BE2C (cell line): ENCODE results near the gene ZNF280C.

ENCODE experiments used
- DNase-seq: peaks from one replicate; pipeline ENCODE4 v3.0.0-alpha.2; 2020
- H3K27me3 ChIP-seq: fragments of 250-450 bp; sonication (Bioruptor Pico); 2 replicates; pipeline ENCODE4 v1.5.1; 2020; ENCODE audit warnings: mild to moderate bottlenecking
- H3K36me3 ChIP-seq: fragments of 250-450 bp; sonication (Bioruptor Pico); 2 replicates; pipeline ENCODE4 v1.5.1; 2020; ENCODE audit warnings: mild to moderate bottlenecking
- H3K4me1 ChIP-seq: fragments of 250-450 bp; sonication (Bioruptor Pico); 2 replicates; pipeline ENCODE4 v1.5.1; 2020
- H3K4me3 ChIP-seq: 2 replicates; pipeline ENCODE4 v1.5.1; 2011; ENCODE audit warnings: low read depth, low read length
- H3K9me3 ChIP-seq: fragments of 250-450 bp; sonication (Bioruptor Pico); 2 replicates; pipeline ENCODE4 v1.5.1; 2020
- TF ChIP-seq, protein P1 (sequence below): IDR thresholded peaks from 2 replicates; pipeline ENCODE4 v1.5.1; 2012; ENCODE audit warnings: mild to moderate bottlenecking, low read depth, low read length

ZNF280C gene

DNA sequence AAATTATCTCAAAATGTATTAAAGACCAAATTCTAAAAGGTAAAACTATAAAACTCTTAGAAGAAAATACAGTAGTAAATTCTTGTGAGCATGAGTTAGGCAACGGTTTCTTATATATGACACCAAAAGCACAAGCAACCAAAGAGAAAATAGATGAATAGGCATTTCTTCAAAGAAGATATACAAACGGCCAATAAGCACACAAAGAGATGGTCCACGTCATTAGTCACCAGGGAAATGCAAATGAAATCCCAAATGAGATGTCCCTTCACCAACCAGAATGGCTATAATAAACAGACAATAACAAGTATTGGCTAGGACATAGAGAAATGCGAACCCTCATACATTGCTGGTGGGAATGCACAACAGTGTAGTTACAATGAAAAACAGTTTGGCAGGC, 52.4 kb downstream of the ZNF280C start:
- Histone ChIP-seq H3K4me3 (no peak overlapping the region), H3K9me3 (no peaks in the 10 kb centered on the region), H3K27me3 (no peaks in the 10 kb centered on the region), H3K36me3 (no peaks in the 10 kb centered on the region; the same call in 1 of the 2 replicates), H3K4me1 (no peaks in the 10 kb centered on the region)
- DNase-seq = no peak
- TF ChIP-seq, protein P1, sequence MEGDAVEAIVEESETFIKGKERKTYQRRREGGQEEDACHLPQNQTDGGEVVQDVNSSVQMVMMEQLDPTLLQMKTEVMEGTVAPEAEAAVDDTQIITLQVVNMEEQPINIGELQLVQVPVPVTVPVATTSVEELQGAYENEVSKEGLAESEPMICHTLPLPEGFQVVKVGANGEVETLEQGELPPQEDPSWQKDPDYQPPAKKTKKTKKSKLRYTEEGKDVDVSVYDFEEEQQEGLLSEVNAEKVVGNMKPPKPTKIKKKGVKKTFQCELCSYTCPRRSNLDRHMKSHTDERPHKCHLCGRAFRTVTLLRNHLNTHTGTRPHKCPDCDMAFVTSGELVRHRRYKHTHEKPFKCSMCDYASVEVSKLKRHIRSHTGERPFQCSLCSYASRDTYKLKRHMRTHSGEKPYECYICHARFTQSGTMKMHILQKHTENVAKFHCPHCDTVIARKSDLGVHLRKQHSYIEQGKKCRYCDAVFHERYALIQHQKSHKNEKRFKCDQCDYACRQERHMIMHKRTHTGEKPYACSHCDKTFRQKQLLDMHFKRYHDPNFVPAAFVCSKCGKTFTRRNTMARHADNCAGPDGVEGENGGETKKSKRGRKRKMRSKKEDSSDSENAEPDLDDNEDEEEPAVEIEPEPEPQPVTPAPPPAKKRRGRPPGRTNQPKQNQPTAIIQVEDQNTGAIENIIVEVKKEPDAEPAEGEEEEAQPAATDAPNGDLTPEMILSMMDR = no peak

GRCh38 chrX:130213376-130213775, 55.3 kb downstream of the ZNF280C start:
- no peaks in the 10 kb centered on the region for H3K9me3 ChIP-seq
- no peaks in the 10 kb centered on the region for H3K27me3 ChIP-seq
- H3K36me3 ChIP-seq = no peaks in the 10 kb centered on the region; the same call in 1 of the 2 replicates
- DNase-seq = no peak
- no peaks in the 10 kb centered on the region for H3K4me1 ChIP-seq
- TF ChIP-seq, protein P1 = no peak
- no peak overlapping the region for H3K4me3 ChIP-seq

GRCh38 chrX:130212371-130212770, 56.3 kb downstream of the ZNF280C start:
- Histone ChIP-seq H3K4me3 (no peak overlapping the region), H3K36me3 (no peaks in the 10 kb centered on the region; the same call in 1 of the 2 replicates)
- TF ChIP-seq, protein P1 = no peak

GRCh38 chrX:130211415-130212186, 57.1 kb downstream of the ZNF280C start:
- no peak for DNase-seq
- Histone ChIP-seq H3K36me3 (no peaks in the 10 kb centered on the region; the same call in 1 of the 2 replicates), H3K4me1 (no peaks in the 10 kb centered on the region), H3K9me3 (no peaks in the 10 kb centered on the region), H3K27me3 (no peaks in the 10 kb centered on the region), H3K4me3 (no peak overlapping the region)
- TF ChIP-seq, protein P1 = no peak

More at GRCh38 chrX:130212371-130212770, 56.3 kb downstream of the ZNF280C start:
- no peak for DNase-seq
- Histone ChIP-seq H3K27me3 (no peaks in the 10 kb centered on the region), H3K4me1 (no peaks in the 10 kb centered on the region), H3K9me3 (no peaks in the 10 kb centered on the region)

GRCh38 chrX:130204647-130205046, 64.1 kb downstream of the ZNF280C start:
- TF ChIP-seq, protein P1 = no peak
- Histone ChIP-seq H3K36me3 (no peaks in the 10 kb centered on the region), H3K27me3 (no peaks in the 10 kb centered on the region), H3K4me3 (no peak overlapping the region), H3K9me3 (no peaks in the 10 kb centered on the region), H3K4me1 (no peaks in the 10 kb centered on the region)
- no peak for DNase-seq

GRCh38 chrX:130197464-130197863, 71.2 kb downstream of the ZNF280C start:
- Histone ChIP-seq H3K36me3 (no peaks in the 10 kb centered on the region), H3K9me3 (no peaks in the 10 kb centered on the region), H3K27me3 (peaks cover 3% of the 10 kb centered on the region; the same call in 1 of the 2 replicates), H3K4me1 (no peaks in the 10 kb centered on the region), H3K4me3 (no peak overlapping the region)
- TF ChIP-seq, protein P1 = no peak
- no peak for DNase-seq
